ENCODE results near the gene GID4. TPM values are rescaled to one million over a fixed set of nuclear protein-coding genes. Genes with fewer than 3 reads are reported as not detected.

Gene GID4
- total RNA-seq, 1 experiment from 2014 or later, result 7.8 TPM

- DNase-seq (ENCODE audit: low read depth), result peak; percentile 33
Measured at GRCh38 chr17:18041776-18042175, 2.6 kb downstream of the GID4 start.

DNA sequence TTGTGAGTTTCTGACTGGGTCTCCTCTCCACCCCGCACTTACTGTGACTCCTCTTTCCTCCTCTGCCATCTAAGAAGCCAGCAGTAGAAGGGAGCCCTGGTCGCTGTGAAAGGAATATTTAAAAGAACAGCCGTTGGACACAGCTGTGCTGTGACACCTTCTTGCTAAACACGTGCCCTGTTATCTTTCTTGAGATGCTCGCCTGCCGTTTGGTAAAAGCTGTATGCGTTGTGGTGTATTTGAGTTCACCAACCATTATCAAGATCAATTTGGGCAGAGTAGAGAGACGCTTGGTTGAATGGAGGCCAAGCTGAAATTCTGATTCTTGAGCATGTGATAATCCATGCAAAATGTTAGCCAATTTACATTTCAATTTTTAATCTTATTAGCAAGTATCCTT lies 3.8 kb downstream of the GID4 start:
- DNase-seq (ENCODE audit: low read depth), result no peak

DNA sequence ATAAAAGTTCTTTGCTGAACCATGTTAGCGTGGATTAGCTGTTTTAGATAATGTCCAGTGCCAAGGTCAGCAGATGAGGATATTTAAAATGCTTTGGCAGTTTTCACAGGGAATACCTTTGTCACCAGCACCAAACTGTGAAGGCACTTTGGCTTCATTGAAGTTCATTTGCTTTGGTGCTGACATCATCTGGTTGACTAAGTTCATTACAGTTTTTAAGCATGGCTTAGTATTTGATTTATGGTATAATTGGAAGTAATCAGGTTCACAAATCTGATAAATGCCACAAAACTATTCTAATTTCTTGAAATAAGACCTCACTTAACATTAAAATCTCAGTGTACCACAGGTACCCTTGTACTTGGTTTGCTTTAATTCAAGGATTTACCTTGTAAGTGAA lies 4.3 kb downstream of the GID4 start:
- DNase-seq (ENCODE audit: low read depth), result no peak

DNA sequence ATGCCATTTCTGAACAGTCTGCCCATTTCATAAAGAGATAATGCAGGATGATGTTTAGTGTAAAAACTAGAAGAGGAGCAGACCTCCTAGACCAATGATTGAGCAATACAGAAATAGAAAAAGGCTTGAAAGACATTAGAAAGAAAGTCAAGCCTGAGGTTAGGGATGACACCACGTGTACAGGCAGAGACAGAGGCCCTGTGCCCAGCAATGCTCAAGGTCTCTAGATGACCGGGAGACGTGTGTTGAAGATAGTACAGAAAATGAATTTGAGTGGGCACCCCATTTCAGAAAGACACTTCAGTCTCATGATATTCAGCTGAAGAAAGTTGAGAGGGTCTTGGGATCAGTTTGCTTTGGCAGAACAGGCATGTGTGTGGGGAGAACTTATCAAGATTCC lies 5.4 kb downstream of the GID4 start:
- DNase-seq (ENCODE audit: low read depth), result no peak

GRCh38 chr17:18045691-18046350 lies 6.6 kb downstream of the GID4 start:
- DNase-seq (ENCODE audit: low read depth), result no peak

- no peak for DNase-seq (ENCODE audit: low read depth)
Measured at GRCh38 chr17:18055597-18055996, 16.4 kb downstream of the GID4 start.

DNA sequence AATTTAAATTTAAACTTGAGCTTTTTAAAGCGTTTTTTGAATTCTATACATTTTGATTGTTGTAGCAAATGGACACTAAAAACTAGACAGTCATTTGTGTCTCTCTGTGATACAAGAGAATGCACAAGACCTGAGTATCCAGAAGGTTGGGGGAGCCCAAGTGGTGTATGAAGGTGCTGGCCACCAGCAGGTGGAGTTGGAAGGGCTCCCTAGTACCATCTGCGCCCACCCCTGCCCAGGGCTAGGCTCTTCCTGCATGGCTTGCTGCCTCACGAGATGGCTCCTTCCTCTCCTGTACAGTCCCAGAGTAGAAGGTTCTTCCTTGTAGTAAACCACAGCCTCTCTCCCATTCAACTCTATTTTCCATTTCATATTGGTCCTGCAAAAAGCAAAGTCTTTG lies 17.0 kb downstream of the GID4 start:
- no peak for DNase-seq (ENCODE audit: low read depth)

DNA sequence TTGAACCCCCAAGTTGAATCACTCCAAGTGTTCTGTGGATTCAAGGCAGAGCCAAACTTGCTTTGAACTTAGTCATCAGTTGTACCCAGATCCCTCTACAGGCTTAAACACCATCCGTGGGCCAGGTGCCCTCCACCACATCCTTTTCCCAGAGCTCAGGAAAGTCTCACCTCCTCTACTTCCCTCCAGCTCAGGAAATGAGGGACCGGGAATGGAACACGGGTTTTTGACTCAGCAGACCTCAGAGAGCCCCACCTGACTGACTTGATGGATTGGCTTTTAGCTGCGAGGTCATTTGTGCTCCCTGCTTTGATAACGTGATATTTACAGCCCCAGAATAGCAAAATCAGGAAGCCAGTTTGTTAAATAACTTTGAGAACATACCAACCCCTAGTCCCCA lies 20.1 kb downstream of the GID4 start:
- peak; percentile 55 for DNase-seq (ENCODE audit: low read depth)

DNA sequence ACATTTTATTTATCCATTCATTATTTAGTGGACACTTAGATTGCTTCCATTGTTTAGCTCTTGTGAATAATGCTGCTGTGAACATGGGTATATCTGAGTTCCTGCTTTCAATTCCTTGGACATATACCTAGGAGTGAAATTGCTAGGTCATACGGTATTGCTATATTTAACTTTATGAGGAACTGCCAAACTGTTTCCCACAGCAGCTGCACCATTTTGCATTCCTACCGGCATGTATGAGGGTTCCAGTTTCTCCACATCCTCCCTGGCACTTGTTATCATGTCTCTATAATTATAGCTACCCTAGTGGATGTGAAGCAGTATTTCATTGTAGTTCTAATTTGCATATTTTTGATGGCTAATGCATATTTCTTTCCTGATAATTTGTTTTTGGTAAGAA lies 24.8 kb downstream of the GID4 start:
- DNase-seq (ENCODE audit: low read depth), result no peak

DNA sequence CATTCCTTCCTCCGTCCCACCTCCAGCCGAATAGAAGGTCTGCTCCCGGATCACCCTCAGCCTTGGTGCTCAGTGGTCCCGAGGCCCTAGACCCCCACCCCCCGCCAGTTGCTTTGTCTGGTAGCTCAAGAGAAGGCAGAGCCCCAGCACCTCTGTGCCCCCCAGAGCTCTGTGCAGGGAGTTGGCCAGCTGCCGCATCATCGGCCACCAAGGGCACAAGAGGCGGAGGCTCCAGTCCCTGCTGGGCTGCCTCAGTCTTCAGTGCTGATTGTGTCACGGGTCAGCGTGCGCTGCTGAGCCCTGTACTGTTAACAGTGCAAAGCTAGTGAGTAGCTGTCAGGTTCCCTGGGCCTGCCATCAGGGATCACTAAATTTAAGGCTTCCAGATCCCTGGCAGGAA lies 26.3 kb downstream of the GID4 start:
- no peak for DNase-seq (ENCODE audit: low read depth)

DNA sequence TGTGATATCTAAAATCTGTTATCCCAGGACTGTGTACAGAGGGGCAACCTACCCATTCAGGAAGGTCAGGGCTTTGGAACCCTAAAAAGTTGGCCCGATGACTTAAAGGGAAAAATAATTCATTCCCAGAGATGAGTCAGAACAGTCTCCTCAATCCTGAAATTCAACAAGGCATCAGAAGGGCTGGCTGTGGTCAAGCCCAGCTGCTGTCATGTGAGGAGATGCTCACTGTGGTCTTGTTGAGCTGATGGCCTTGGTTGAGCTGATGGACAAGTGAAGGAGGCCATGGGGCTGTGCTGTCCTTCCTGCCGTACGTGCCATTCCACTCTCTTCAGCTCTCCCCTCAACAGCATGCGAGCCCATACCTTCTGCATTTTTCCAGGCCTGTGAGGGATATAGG lies 27.7 kb downstream of the GID4 start:
- DNase-seq (ENCODE audit: low read depth), result no peak

GRCh38 chr17:18069101-18069500 lies 29.9 kb downstream of the GID4 start:
- DNase-seq (ENCODE audit: low read depth), result no peak

GRCh38 chr17:18070861-18071340 lies 31.7 kb downstream of the GID4 start:
- peak; percentile 60 for DNase-seq (ENCODE audit: low read depth)

DNA sequence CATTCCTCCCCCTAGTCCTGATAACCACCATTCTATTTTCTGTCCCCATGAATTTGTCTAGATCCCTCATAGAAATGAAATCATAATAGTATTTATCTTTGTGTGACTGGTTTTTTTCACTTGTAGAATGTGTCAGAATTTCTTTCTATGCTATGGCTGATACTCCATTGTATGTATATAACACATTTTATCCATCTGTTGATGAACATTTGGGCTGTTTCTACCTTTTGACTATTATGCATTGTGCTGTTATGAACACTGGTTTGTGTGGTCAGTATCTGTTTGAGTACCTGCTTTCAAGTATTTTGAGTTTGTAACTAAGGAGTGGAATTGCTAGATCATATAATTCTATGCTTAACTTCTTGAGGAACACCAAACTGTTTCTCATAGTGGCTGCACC lies 32.5 kb downstream of the GID4 start:
- DNase-seq (ENCODE audit: low read depth), result no peak

DNA sequence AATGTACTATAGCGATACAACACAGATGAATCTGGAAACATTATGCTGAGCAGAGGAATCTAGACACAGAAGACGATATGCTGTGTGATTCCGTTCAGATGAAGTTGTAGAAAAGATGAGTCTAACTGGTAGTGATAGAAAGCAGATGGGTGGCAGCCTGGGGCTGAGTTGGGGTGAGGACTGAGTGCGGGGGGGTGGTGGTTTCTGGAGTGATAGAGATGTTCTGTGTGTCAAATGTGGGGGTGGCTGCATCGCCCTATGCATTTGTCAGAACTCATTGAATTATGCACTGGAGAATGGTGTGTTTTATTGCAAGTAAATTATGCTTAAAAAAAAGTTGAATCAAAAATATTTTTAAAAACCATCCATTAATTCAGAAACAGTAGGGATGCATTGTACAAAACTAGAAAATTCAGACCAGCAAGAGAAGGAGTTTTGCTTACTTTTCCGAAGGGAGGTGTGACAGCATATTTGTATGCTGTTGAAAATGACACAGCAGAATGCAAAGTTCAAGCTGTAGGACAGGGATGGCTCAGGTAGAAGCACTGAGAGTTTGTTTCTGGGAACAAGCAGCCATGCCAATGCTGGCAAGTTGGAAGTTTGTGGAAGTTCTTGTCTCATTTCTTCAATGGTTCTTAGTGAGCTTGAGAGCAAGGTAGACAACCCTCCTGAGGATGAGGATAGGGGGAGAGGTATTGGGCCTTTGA lies 35.5 kb downstream of the GID4 start:
- no peak for DNase-seq (ENCODE audit: low read depth)

DNA sequence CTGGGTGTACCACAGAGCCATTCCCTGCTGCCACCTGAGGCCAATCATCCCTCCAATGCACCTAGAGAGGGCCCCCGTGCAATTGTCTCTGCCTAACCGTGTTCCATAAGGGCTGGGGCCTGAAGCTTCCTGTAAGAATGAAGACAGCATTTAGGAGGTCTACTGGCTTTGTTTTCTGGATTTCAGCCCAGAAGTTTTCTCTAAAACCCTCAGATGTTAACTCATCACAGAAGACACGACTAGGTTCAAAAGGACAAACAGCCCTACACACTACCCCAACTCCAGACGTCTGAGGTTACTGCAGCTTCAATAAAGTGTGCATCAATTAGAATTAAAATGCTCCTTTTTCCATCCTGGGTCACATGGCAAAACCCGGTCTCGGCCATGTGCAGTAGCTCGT lies 37.7 kb downstream of the GID4 start:
- no peak for DNase-seq (ENCODE audit: low read depth)

DNA sequence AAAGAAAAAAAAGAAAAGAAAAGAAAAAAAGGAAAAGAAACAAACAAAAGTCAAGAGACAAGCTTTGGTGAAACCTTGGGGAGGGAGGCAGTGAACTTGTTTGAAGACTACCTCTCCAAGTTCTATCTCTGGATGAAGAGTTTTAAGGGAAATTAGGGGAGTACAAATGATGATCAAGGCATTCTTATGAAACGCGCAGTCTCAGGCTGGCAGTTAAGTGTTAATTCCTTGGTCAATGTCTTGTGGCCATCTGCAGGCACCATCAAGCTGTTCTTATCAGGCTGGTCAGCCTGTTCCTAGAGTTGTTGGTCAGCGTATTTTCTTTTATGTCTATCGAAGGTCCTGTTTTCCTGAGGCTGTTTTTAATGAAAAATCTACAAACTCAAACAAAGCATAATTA lies 40.3 kb downstream of the GID4 start:
- DNase-seq (ENCODE audit: low read depth), result no peak

DNA sequence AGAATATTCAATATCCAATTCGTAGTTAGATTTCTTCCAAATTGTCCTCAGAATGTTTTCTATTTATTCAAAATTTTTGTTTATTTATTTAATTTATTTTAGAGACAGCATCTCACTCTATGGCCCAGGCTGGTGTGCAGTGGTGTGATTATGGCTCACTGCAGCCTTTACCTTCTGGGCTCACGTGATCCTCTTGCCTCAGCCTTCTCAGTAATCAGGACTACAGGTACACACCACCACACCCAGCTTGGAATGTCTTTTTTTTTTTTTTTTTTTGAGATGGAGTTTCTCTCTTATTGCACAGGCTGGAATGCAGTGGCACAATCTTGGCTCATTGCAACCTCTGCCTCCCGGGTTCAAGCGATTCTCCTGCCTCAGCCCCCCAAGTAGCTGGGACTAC lies 45.0 kb downstream of the GID4 start:
- DNase-seq (ENCODE audit: low read depth), result no peak

DNA sequence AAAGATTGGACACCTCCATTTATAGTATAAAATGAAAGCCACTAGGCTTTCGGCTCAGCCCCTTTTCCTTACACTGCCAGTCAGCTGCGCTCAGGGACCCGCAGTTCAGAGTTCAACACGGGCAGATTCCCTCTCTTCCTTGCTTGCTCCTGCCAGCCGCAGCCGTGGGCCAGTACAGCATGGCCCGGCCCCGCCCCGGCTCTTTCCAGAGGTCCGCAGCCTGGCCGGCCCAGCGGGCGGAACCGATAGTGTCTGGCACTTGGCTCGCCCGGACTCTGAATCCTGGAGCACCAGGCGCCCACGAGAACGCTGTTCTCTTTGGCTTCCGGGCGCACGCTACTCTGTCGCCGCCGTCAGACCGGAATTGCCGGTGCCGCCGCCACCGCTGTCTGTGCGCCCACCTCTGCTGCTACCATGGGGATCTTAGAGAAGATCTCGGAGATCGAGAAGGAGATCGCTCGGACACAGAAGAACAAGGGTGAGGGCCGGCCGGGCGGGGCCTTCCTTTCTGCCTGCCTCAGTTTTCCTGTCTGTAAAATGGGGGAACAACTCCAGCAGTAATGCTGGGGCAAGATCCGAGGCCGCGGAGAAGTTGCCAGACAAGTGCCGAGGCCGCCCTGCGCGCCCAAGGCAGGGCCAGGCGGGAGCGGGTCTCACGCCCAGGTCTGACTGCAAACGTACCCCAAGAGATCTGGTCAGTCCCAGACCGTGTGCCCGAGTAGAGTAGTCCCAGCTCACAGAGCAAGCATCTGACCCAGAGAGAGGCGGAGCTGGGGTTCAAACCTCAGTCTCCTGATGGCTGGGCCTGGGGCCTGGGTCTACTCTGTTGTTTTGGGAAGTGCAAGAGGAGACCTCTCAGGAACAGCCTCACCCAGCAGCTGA lies 48.6 kb downstream of the GID4 start, which contains the start of gene DRG2:
DRG2 (plus strand) TSS at position 339 of the 882 bp plus-strand sequence; CDS start at position 415, 76 bp downstream.
- DNase-seq (ENCODE audit: low read depth), result peak; percentile 89

DNA sequence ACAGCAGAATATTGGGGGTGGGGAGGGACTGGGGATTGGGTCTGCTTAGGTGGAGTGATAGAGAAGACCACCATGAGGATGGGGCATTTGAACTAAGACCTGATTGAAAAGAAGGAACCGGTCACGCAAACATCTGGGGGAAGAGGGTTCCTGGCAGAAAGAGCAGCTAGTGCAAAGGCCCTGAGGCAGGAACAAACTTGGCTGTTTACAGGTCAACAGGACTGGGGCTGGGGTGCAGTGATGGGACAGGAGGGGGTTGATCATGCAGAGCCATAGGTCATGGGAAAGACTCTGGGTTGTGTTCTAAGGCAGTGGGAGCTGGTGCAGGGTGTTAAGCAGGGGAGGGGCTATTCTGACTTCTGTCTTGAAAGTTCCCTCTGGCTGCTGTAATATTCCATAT lies 50.4 kb downstream of the GID4 start:
- no peak for DNase-seq (ENCODE audit: low read depth)

GRCh38 chr17:18093616-18094408 lies 54.6 kb downstream of the GID4 start:
- DNase-seq (ENCODE audit: low read depth), result peak; percentile 58
